Measurements from ENCODE around the gene SUN3. TPM values are rescaled to one million over a fixed set of nuclear protein-coding genes. Genes with fewer than 3 reads are reported as not detected.
A peak's percentile ranks its signal among the peaks of the same experiment; 100 is the strongest.
"Not testable (repeated sequence)": the region's sequence is repeated elsewhere in the genome, so short reads cannot be mapped to it uniquely, and the experiment has no call there.

Gene SUN3
- total and polyA plus RNA-seq, 2 donors = not detected

DNA sequence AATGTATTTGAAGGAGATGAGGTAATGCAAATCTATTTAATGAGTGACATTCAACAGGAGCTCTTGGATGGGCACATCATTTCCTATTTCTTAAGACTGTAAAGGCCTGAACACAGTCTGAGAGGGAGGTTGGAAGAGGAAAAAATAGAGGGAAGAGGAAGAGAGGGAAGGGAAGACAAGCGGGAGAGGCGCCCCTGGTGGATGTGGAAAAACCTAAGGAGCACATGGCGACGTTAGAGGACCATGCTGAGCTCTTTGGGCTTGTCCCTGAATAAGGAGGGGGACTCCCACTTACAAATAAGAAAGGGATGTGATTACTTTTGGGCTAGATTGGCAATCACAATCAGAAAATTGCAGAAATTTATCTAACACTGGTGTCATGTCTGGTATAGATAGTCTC lies 19.6 kb downstream of the SUN3 start:
- Histone ChIP-seq H3K4me1 (ENCODE audit: insufficient read depth) (no peaks in the 10 kb centered on the region), H3K27ac (ENCODE audit: low read depth) (no peak overlapping the region)

GRCh38 chr7:48006866-48007265 lies 22.0 kb downstream of the SUN3 start:
- 90% methylated on average over 6 of the region's 6 CpGs for WGBS
- H3K4me1 ChIP-seq (ENCODE audit: insufficient read depth) = no peaks in the 10 kb centered on the region
- no peak overlapping the region for H3K4me3 ChIP-seq (ENCODE audit: low read depth, low read length)
- no peaks in the 10 kb centered on the region for H3K36me3 ChIP-seq (ENCODE audit: insufficient read depth)
- no peak overlapping the region for H3K27ac ChIP-seq (ENCODE audit: low read depth)
- DNase-seq (ENCODE audit: extremely low spot score) = no peak

More for the DNA sequence above, 19.6 kb downstream of the SUN3 start:
- Histone ChIP-seq H3K4me3 (ENCODE audit: low read depth, low read length) (no peak overlapping the region), H3K36me3 (ENCODE audit: insufficient read depth) (no peaks in the 10 kb centered on the region)
- 90% methylated on average over 4 of the region's 4 CpGs for WGBS
- no peak for DNase-seq (ENCODE audit: extremely low spot score)

GRCh38 chr7:48004638-48005037 lies 24.3 kb downstream of the SUN3 start:
- Histone ChIP-seq H3K27ac (ENCODE audit: low read depth) (no peak overlapping the region), H3K4me3 (ENCODE audit: low read depth, low read length) (no peak overlapping the region), H3K36me3 (ENCODE audit: insufficient read depth) (no peaks in the 10 kb centered on the region), H3K4me1 (ENCODE audit: insufficient read depth) (no peaks in the 10 kb centered on the region)
- WGBS = 28% methylated on average over 5 of the region's 5 CpGs
- DNase-seq (ENCODE audit: extremely low spot score) = no peak

DNA sequence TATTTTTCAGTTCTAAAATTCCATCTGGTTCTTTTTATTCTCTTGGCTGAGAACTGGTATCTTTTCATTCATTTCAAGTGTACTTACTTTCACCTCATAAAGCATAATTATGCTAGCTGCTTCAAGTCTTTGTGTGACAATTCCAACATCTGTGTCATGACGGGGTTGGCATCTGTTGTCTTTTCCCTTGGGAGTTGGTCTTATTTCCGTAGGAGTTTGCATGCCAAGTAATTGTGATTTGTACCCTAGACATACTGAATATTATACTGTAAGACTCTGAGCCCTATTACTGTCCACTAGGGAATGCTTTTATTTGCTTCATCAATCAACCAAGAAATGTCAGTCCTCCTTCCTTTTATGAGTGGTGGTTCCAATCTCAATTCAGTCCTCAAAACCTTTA lies 24.9 kb downstream of the SUN3 start:
- DNase-seq (ENCODE audit: extremely low spot score) = no peak
- WGBS = 49% methylated on average over 2 of the region's 2 CpGs
- no peak overlapping the region for H3K27ac ChIP-seq (ENCODE audit: low read depth)
- H3K4me1 ChIP-seq (ENCODE audit: insufficient read depth) = no peaks in the 10 kb centered on the region
- H3K36me3 ChIP-seq (ENCODE audit: insufficient read depth) = no peaks in the 10 kb centered on the region
- H3K4me3 ChIP-seq (ENCODE audit: low read depth, low read length) = no peak overlapping the region

DNA sequence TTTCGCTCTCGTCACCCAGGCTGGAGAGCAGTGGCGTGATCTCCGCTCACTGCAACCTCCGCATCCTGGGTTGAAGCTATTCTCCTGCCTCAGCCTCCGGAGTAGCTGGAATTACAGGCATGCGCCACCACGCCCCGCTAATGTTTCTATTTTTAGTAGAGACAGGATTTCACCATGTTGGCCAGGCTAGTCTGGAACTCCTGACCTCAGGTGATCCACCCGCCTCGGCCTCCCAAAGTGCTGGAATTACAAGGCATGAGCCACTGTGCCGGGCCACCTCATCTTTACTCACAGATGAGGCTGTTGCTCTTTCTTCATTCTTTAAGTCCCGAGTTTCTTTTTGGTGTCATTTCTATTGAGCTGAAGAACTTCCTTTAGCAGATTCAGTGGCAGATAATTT lies 28.7 kb downstream of the SUN3 start:
- not testable (repeated sequence) for H3K27ac ChIP-seq (ENCODE audit: low read depth); H3K4me3 ChIP-seq (ENCODE audit: low read depth, low read length); DNase-seq (ENCODE audit: extremely low spot score); H3K36me3 ChIP-seq (ENCODE audit: insufficient read depth); H3K4me1 ChIP-seq (ENCODE audit: insufficient read depth)
- 87% methylated on average over 13 of the region's 13 CpGs for WGBS

DNA sequence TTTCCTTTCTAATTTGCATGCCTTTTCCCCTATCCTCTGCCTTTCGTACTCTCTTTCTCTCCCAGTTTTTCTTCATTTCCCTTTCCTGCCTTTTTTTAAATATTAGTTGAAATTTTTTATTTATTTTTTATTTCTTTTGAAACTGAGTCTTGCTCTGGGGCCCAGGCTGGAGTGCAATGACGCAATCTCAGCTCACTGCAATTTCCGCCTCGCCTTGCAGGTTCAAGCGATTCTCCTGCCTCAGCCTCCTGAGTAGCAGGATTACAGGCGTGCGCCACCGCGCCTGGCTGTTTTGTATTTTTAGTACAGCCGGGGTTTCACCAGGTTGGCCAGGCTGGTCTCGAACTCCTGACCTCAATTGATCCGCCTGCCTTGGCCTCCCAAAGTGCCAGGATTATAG lies 29.5 kb downstream of the SUN3 start:
- Histone ChIP-seq H3K36me3 (ENCODE audit: insufficient read depth) (no peaks in the 10 kb centered on the region), H3K27ac (ENCODE audit: low read depth) (no peak overlapping the region), H3K4me1 (ENCODE audit: insufficient read depth) (no peaks in the 10 kb centered on the region), H3K4me3 (ENCODE audit: low read depth, low read length) (no peak overlapping the region)
- no peak for DNase-seq (ENCODE audit: extremely low spot score)
- 96% methylated on average over 12 of the region's 12 CpGs for WGBS

DNA sequence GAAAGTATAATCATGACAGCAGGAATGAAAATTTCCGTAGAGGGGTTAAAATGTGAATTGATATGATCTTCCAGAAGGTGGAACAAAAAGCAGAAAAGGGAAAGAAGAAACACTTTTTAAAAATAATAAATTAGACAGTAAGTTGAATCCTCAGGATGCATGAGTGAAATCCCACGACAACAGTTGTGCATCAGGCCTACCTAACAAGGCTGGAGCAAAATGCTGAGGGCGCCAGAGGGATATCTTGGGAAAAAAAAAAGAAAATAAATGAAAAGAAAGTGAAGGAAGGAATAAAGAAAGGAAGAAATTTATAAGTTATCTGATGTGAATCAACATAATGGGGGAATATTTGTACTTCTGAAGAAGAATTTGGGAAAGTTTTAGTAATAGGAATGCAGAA lies 36.5 kb downstream of the SUN3 start:
- no peak for DNase-seq (ENCODE audit: extremely low spot score)
- no peak overlapping the region for H3K27ac ChIP-seq (ENCODE audit: low read depth)
- no peaks in the 10 kb centered on the region for H3K36me3 ChIP-seq (ENCODE audit: insufficient read depth)
- H3K4me3 ChIP-seq (ENCODE audit: low read depth, low read length) = no peak overlapping the region
- WGBS = 75% methylated on average over 3 of the region's 3 CpGs
- no peaks in the 10 kb centered on the region for H3K4me1 ChIP-seq (ENCODE audit: insufficient read depth)

DNA sequence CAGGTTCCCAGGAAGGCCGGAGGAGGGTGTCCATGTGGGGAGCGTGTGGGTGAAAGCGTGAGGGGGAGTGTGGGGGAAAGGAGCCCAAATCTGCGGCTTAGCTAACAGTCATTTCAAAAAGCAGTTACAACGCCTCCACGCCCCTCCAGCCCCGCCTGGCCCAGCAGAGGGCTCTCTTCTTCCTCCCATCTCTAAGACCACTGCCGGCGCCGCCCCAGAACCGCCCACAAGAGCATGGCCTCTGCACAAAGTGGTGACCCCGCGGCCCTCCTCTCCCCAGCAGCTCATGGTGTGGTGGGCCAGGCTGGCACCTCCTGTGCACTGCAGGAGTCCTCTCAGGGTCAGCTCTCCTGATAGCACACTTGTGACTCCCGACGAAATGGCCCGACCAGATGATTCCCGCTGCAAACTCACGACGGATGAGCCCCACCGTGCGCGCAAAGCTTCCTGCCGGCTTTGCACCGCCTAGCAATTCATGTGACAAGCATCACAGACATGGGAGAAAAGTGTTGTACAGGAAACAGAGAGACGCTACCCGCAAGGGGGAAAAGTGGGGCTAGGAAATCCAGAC lies 37.1 kb downstream of the SUN3 start:
- Histone ChIP-seq H3K4me3 (ENCODE audit: low read depth, low read length) (peak overlapping the region; percentile 34), H3K36me3 (ENCODE audit: insufficient read depth) (no peaks in the 10 kb centered on the region), H3K4me1 (ENCODE audit: insufficient read depth) (no peaks in the 10 kb centered on the region), H3K27ac (ENCODE audit: low read depth) (no peak overlapping the region)
- no peak for DNase-seq (ENCODE audit: extremely low spot score)
- 3% methylated on average over 26 of the region's 26 CpGs for WGBS

DNA sequence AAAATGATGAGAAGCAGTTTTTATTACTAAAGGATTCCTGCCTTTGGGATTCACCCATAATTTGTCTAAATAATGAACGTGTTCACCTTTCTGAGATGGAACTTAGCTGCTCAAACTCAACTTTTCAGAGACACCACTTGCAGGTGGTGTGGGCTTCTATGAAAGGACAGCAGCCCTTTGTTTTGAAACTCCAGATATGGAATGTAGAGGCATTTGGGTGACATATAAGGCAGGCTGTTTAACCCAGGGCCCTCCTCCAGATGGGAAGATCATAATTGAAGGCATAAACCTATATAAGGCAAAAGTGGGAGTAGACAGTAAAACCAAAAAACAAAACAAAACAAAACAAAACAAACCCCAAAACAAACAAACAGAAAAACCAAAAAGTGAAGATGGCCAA lies 37.6 kb downstream of the SUN3 start:
- Histone ChIP-seq H3K4me1 (ENCODE audit: insufficient read depth) (no peaks in the 10 kb centered on the region), H3K27ac (ENCODE audit: low read depth) (no peak overlapping the region), H3K4me3 (ENCODE audit: low read depth, low read length) (no peak overlapping the region), H3K36me3 (ENCODE audit: insufficient read depth) (no peaks in the 10 kb centered on the region)
- WGBS = 81% methylated on average over 1 of the region's 1 CpG
- no peak for DNase-seq (ENCODE audit: extremely low spot score)

GRCh38 chr7:47990592-47990991 lies 38.3 kb downstream of the SUN3 start:
- Histone ChIP-seq H3K36me3 (ENCODE audit: insufficient read depth) (no peaks in the 10 kb centered on the region), H3K4me1 (ENCODE audit: insufficient read depth) (no peaks in the 10 kb centered on the region), H3K27ac (ENCODE audit: low read depth) (no peak overlapping the region), H3K4me3 (ENCODE audit: low read depth, low read length) (no peak overlapping the region)
- WGBS = 95% methylated on average over 5 of the region's 5 CpGs
- no peak for DNase-seq (ENCODE audit: extremely low spot score)

- H3K4me3 ChIP-seq (ENCODE audit: low read depth, low read length); DNase-seq (ENCODE audit: extremely low spot score): not testable (repeated sequence)
- WGBS = 58% methylated on average over 10 of the region's 10 CpGs
These were observed 39.1 kb downstream of the SUN3 start for GRCh38 chr7:47989607-47990400.

GRCh38 chr7:47988496-47989386 lies 40.2 kb downstream of the SUN3 start:
- DNase-seq (ENCODE audit: extremely low spot score) = no peak
- Histone ChIP-seq H3K4me3 (ENCODE audit: low read depth, low read length) (no peak overlapping the region), H3K27ac (ENCODE audit: low read depth) (no peak overlapping the region), H3K4me1 (ENCODE audit: insufficient read depth) (no peaks in the 10 kb centered on the region), H3K36me3 (ENCODE audit: insufficient read depth) (no peaks in the 10 kb centered on the region)
- 67% methylated on average over 8 of the region's 8 CpGs for WGBS

More at GRCh38 chr7:47989607-47990400, 39.1 kb downstream of the SUN3 start:
- H3K4me1 ChIP-seq (ENCODE audit: insufficient read depth); H3K27ac ChIP-seq (ENCODE audit: low read depth); H3K36me3 ChIP-seq (ENCODE audit: insufficient read depth): not testable (repeated sequence)

GRCh38 chr7:47982610-47983009 lies 46.3 kb downstream of the SUN3 start:
- WGBS = 26% methylated on average over 2 of the region's 2 CpGs

GRCh38 chr7:47980648-47981047 lies 48.3 kb downstream of the SUN3 start:
- not testable (repeated sequence) for H3K36me3 ChIP-seq (ENCODE audit: insufficient read depth); DNase-seq (ENCODE audit: extremely low spot score); H3K4me1 ChIP-seq (ENCODE audit: insufficient read depth); H3K4me3 ChIP-seq (ENCODE audit: low read depth, low read length); H3K27ac ChIP-seq (ENCODE audit: low read depth)
- 98% methylated on average over 4 of the region's 5 CpGs for WGBS

More at GRCh38 chr7:47982610-47983009, 46.3 kb downstream of the SUN3 start:
- no peaks in the 10 kb centered on the region for H3K4me1 ChIP-seq (ENCODE audit: insufficient read depth)
- no peak overlapping the region for H3K27ac ChIP-seq (ENCODE audit: low read depth)
- H3K4me3 ChIP-seq (ENCODE audit: low read depth, low read length) = no peak overlapping the region
- no peak for DNase-seq (ENCODE audit: extremely low spot score)
- peaks cover 3% of the 10 kb centered on the region for H3K36me3 ChIP-seq (ENCODE audit: insufficient read depth)

Measured in urinary bladder (tissue), 4 donors.